ENCODE data around the gene MUC4. TPM values are rescaled to one million over a fixed set of nuclear protein-coding genes. Genes with fewer than 3 reads are reported as not detected.

The MUC4 gene
- total and polyA plus RNA-seq, 7 experiments from 2014 or later = 0.07 to 0.48 TPM; not detected in 5

GRCh38 chr3:195763843-195764825 is 47.6 kb downstream of the MUC4 start:
- Mint-ChIP-seq H3K4me3 (peak overlapping the region in 1 of 10 donors; percentile 74), H3K27ac (no peak overlapping the region), H3K27me3 (peaks cover 18 to 38% (median 31%) of the 10 kb centered on the region in 5 donors), H3K9me3 (peaks cover 0 to 6% (median 0%) of the 10 kb centered on the region in 11 donors), H3K4me1 (peaks cover 0 to 4% (median 0%) of the 10 kb centered on the region in 7 donors), H3K36me3 (no peaks in the 10 kb centered on the region)
- Histone ChIP-seq H3K27ac (ENCODE audit: low read depth, low read length) (no peak overlapping the region), H3K27me3 (ENCODE audit: control insufficient read depth in 2 of 2, insufficient read depth in 2 of 2, low read length in 2 of 2) (no peaks in the 10 kb centered on the region), H3K4me1 (ENCODE audit: control insufficient read depth in 2 of 2, insufficient read depth in 2 of 2, low read length in 2 of 2) (no peaks in the 10 kb centered on the region), H3K36me3 (ENCODE audit: control insufficient read depth in 2 of 3, insufficient read depth in 3 of 3, low read length in 3 of 3) (no peaks in the 10 kb centered on the region), H3K9me3 (ENCODE audit: control insufficient read depth in 2 of 3, low read length in 3 of 3) (no peaks in the 10 kb centered on the region), H3K4me3 (ENCODE audit: low read length) (no peak overlapping the region)
- ATAC-seq = no peak
- intact Hi-C loops (cut with micrococcal nuclease) = no loop called here
- no peak for DNase-seq
- POLR2A ChIA-PET = no interaction called here
- CTCF ChIA-PET = no interaction called here

- no peaks in the 10 kb centered on the region for H3K4me1 ChIP-seq (ENCODE audit: control insufficient read depth in 2 of 2, insufficient read depth in 2 of 2, low read length in 2 of 2)
- Mint-ChIP-seq H3K36me3 (no peaks in the 10 kb centered on the region), H3K4me1 (peaks cover 0 to 4% (median 0%) of the 10 kb centered on the region in 7 donors), H3K27me3 (peaks cover 19 to 42% (median 33%) of the 10 kb centered on the region in 5 donors), H3K9me3 (peaks cover 0 to 6% (median 0%) of the 10 kb centered on the region in 11 donors), H3K4me3 (peak overlapping the region in 2 of 10 donors; percentile 14 to 74), H3K27ac (no peak overlapping the region)
- H3K36me3 ChIP-seq (ENCODE audit: control insufficient read depth in 2 of 3, insufficient read depth in 3 of 3, low read length in 3 of 3) = no peaks in the 10 kb centered on the region
- CTCF ChIA-PET = no interaction called here
- H3K27ac ChIP-seq (ENCODE audit: low read depth, low read length) = no peak overlapping the region
- DNase-seq = no peak
- H3K9me3 ChIP-seq (ENCODE audit: control insufficient read depth in 2 of 3, low read length in 3 of 3) = no peaks in the 10 kb centered on the region
- POLR2A ChIA-PET = no interaction called here
- intact Hi-C loops (cut with micrococcal nuclease) = no loop called here
- no peaks in the 10 kb centered on the region for H3K27me3 ChIP-seq (ENCODE audit: control insufficient read depth in 2 of 2, insufficient read depth in 2 of 2, low read length in 2 of 2)
- ATAC-seq = no peak
- no peak overlapping the region for H3K4me3 ChIP-seq (ENCODE audit: low read length)
These were observed 48.5 kb downstream of the MUC4 start for GRCh38 chr3:195763076-195763830.

GRCh38 chr3:195762611-195763010 is 49.1 kb downstream of the MUC4 start:
- ATAC-seq = no peak
- H3K9me3 ChIP-seq (ENCODE audit: control insufficient read depth in 2 of 3, low read length in 3 of 3) = no peaks in the 10 kb centered on the region
- Mint-ChIP-seq H3K27ac (no peak overlapping the region), H3K4me1 (peaks cover 0 to 9% (median 0%) of the 10 kb centered on the region in 7 donors), H3K4me3 (no peak overlapping the region), H3K27me3 (peaks cover 24 to 49% (median 36%) of the 10 kb centered on the region in 5 donors), H3K36me3 (no peaks in the 10 kb centered on the region), H3K9me3 (peaks cover 0 to 4% (median 0%) of the 10 kb centered on the region in 11 donors)
- no peaks in the 10 kb centered on the region for H3K36me3 ChIP-seq (ENCODE audit: control insufficient read depth in 2 of 3, insufficient read depth in 3 of 3, low read length in 3 of 3)
- no peak overlapping the region for H3K4me3 ChIP-seq (ENCODE audit: low read length)
- no peak overlapping the region for H3K27ac ChIP-seq (ENCODE audit: low read depth, low read length)
- DNase-seq = no peak
- ChIA-PET CTCF (no interaction called here), POLR2A (no interaction called here)
- no peaks in the 10 kb centered on the region for H3K27me3 ChIP-seq (ENCODE audit: control insufficient read depth in 2 of 2, insufficient read depth in 2 of 2, low read length in 2 of 2)
- H3K4me1 ChIP-seq (ENCODE audit: control insufficient read depth in 2 of 2, insufficient read depth in 2 of 2, low read length in 2 of 2) = no peaks in the 10 kb centered on the region
- intact Hi-C loops (cut with micrococcal nuclease) = no loop called here

GRCh38 chr3:195762249-195762585 is 49.5 kb downstream of the MUC4 start:
- no peaks in the 10 kb centered on the region for H3K27me3 ChIP-seq (ENCODE audit: control insufficient read depth in 2 of 2, insufficient read depth in 2 of 2, low read length in 2 of 2)
- no peak overlapping the region for H3K27ac ChIP-seq (ENCODE audit: low read depth, low read length)
- H3K27me3 Mint-ChIP-seq = peaks cover 25 to 50% (median 37%) of the 10 kb centered on the region in 5 donors
- H3K9me3 ChIP-seq (ENCODE audit: control insufficient read depth in 2 of 3, low read length in 3 of 3) = no peaks in the 10 kb centered on the region
- peaks cover 0 to 2% (median 0%) of the 10 kb centered on the region in 11 donors for H3K9me3 Mint-ChIP-seq
- H3K4me3 ChIP-seq (ENCODE audit: low read length) = no peak overlapping the region
- ATAC-seq (no peak), DNase-seq (no peak)
- no peak overlapping the region for H3K4me3 Mint-ChIP-seq
- intact Hi-C loops (cut with micrococcal nuclease) = no loop called here
- H3K36me3 Mint-ChIP-seq = no peaks in the 10 kb centered on the region
- H3K4me1 ChIP-seq (ENCODE audit: control insufficient read depth in 2 of 2, insufficient read depth in 2 of 2, low read length in 2 of 2) = no peaks in the 10 kb centered on the region
- no peaks in the 10 kb centered on the region for H3K36me3 ChIP-seq (ENCODE audit: control insufficient read depth in 2 of 3, insufficient read depth in 3 of 3, low read length in 3 of 3)
- CTCF ChIA-PET = no interaction called here
- no peak overlapping the region for H3K27ac Mint-ChIP-seq
- POLR2A ChIA-PET = no interaction called here
- peaks cover 0 to 10% (median 0%) of the 10 kb centered on the region in 7 donors for H3K4me1 Mint-ChIP-seq

- Histone ChIP-seq H3K4me3 (ENCODE audit: low read length) (no peak overlapping the region), H3K27ac (ENCODE audit: low read depth, low read length) (no peak overlapping the region), H3K36me3 (ENCODE audit: control insufficient read depth in 2 of 3, insufficient read depth in 3 of 3, low read length in 3 of 3) (no peaks in the 10 kb centered on the region), H3K4me1 (ENCODE audit: control insufficient read depth in 2 of 2, insufficient read depth in 2 of 2, low read length in 2 of 2) (peaks cover 0 to 3% of the 10 kb centered on the region in 2 donors), H3K27me3 (ENCODE audit: control insufficient read depth in 2 of 2, insufficient read depth in 2 of 2, low read length in 2 of 2) (no peaks in the 10 kb centered on the region), H3K9me3 (ENCODE audit: control insufficient read depth in 2 of 3, low read length in 3 of 3) (no peaks in the 10 kb centered on the region)
- H3K4me1 Mint-ChIP-seq = peaks cover 0 to 10% (median 5%) of the 10 kb centered on the region in 7 donors
- CTCF ChIA-PET = no interaction called here
- no peaks in the 10 kb centered on the region for H3K36me3 Mint-ChIP-seq
- peak overlapping the region in 1 of 10 donors; percentile 65 for H3K4me3 Mint-ChIP-seq
- intact Hi-C loops (cut with micrococcal nuclease) = no loop called here
- DNase-seq (no peak), ATAC-seq (peak; percentile 37)
- peaks cover 25 to 54% (median 37%) of the 10 kb centered on the region in 5 donors for H3K27me3 Mint-ChIP-seq
- POLR2A ChIA-PET = no interaction called here
- H3K9me3 Mint-ChIP-seq = peaks cover 0 to 2% (median 0%) of the 10 kb centered on the region in 11 donors
- H3K27ac Mint-ChIP-seq = no peak overlapping the region
These were observed 50.0 kb downstream of the MUC4 start for GRCh38 chr3:195761567-195762248.

GRCh38 chr3:195761123-195761566 is 50.6 kb downstream of the MUC4 start:
- intact Hi-C loops (cut with micrococcal nuclease) = no loop called here
- CTCF ChIA-PET = no interaction called here

More at GRCh38 chr3:195761123-195761566, 50.6 kb downstream of the MUC4 start:
- DNase-seq (no peak), ATAC-seq (no peak)
- Mint-ChIP-seq H3K27me3 (peaks cover 25 to 54% (median 37%) of the 10 kb centered on the region in 5 donors), H3K4me1 (peaks cover 0 to 15% (median 10%) of the 10 kb centered on the region in 7 donors), H3K9me3 (peaks cover 0 to 2% (median 0%) of the 10 kb centered on the region in 11 donors), H3K27ac (no peak overlapping the region), H3K4me3 (peak overlapping the region in 2 of 10 donors; percentile 4 to 65), H3K36me3 (no peaks in the 10 kb centered on the region)
- peaks cover 0 to 3% of the 10 kb centered on the region in 2 donors for H3K4me1 ChIP-seq (ENCODE audit: control insufficient read depth in 2 of 2, insufficient read depth in 2 of 2, low read length in 2 of 2)
- POLR2A ChIA-PET = no interaction called here
- no peak overlapping the region for H3K4me3 ChIP-seq (ENCODE audit: low read length)
- H3K9me3 ChIP-seq (ENCODE audit: control insufficient read depth in 2 of 3, low read length in 3 of 3) = no peaks in the 10 kb centered on the region
- no peaks in the 10 kb centered on the region for H3K36me3 ChIP-seq (ENCODE audit: control insufficient read depth in 2 of 3, insufficient read depth in 3 of 3, low read length in 3 of 3)
- no peaks in the 10 kb centered on the region for H3K27me3 ChIP-seq (ENCODE audit: control insufficient read depth in 2 of 2, insufficient read depth in 2 of 2, low read length in 2 of 2)
- H3K27ac ChIP-seq (ENCODE audit: low read depth, low read length) = no peak overlapping the region

Data from naive thymus-derived CD4-positive, alpha-beta T cell (primary cell).